ENCODE results near the gene BRAF.

DNA sequence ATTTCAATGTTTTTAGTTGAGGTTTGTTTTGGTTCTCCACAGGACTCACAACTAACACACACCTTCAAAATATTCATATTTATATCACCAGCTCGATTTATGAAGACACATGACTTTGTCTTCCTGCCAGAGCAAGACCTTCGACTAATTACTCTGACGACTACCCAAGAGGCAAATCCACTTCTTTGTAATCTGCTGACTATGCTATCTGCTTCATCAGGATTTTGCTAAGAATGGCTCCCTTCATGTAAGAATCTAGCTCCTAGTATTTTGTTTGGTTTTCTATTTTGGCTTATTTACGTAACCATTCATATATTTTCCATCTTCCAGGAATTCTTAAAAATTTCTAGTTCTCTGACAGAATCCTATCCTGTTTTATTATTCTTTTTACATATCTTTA is 93.0 kb downstream of the BRAF start:
- TF ChIP-seq, protein P1, sequence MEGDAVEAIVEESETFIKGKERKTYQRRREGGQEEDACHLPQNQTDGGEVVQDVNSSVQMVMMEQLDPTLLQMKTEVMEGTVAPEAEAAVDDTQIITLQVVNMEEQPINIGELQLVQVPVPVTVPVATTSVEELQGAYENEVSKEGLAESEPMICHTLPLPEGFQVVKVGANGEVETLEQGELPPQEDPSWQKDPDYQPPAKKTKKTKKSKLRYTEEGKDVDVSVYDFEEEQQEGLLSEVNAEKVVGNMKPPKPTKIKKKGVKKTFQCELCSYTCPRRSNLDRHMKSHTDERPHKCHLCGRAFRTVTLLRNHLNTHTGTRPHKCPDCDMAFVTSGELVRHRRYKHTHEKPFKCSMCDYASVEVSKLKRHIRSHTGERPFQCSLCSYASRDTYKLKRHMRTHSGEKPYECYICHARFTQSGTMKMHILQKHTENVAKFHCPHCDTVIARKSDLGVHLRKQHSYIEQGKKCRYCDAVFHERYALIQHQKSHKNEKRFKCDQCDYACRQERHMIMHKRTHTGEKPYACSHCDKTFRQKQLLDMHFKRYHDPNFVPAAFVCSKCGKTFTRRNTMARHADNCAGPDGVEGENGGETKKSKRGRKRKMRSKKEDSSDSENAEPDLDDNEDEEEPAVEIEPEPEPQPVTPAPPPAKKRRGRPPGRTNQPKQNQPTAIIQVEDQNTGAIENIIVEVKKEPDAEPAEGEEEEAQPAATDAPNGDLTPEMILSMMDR (IDR thresholded peaks at IDR 0.05): no peak
- TF ChIP-seq POLR2AphosphoS5 (IDR thresholded peaks at IDR 0.05): no peak
